Liver (tissue), 9 donors: ENCODE results near the gene EMC1. TPM values are rescaled to one million over a fixed set of nuclear protein-coding genes. Genes with fewer than 3 reads are reported as not detected.

Experiments used
- DNase-seq: peaks from one replicate; pipeline ENCODE4 v3.0.0-alpha.2; 2017; ENCODE audit warnings: low spot score
- H3K27ac ChIP-seq, 2 donors: one replicate each; pipeline ENCODE4 v1.7.0; 2013; ENCODE audit warnings: inconsistent platforms in 2 of 2, low read length in 2 of 2, control low read depth in 1 of 2, low read depth in 1 of 2, mild to moderate bottlenecking in 1 of 2
- H3K27me3 ChIP-seq, 4 donors: one replicate each; pipeline versions ENCODE4 v1.6.1 to v1.7.0; 2013; ENCODE audit warnings: low read length in 3 of 4, inconsistent platforms in 1 of 4, mild to moderate bottlenecking in 1 of 4, moderate library complexity in 1 of 4; ENCODE audit not compliant: control insufficient read depth in 4 of 4, insufficient read depth in 4 of 4
- H3K36me3 ChIP-seq, 4 donors: one replicate each; pipeline versions ENCODE4 v1.6.1 to v1.7.0; 2013; ENCODE audit warnings: low read length in 3 of 4, mild to moderate bottlenecking in 3 of 4, low read depth in 1 of 4, moderate library complexity in 1 of 4; ENCODE audit not compliant: control insufficient read depth in 4 of 4, insufficient read depth in 3 of 4
- H3K4me1 ChIP-seq, 4 donors: one replicate each; pipeline versions ENCODE4 v1.6.1 to v1.7.0; 2013; ENCODE audit warnings: low read length in 3 of 4, mild to moderate bottlenecking in 3 of 4, moderate library complexity in 1 of 4; ENCODE audit not compliant: control insufficient read depth in 4 of 4, insufficient read depth in 4 of 4
- H3K4me3 ChIP-seq, 3 donors: one replicate each; pipeline versions ENCODE4 v1.6.1 to v1.7.0; 2013; ENCODE audit warnings: low read length in 3 of 3, control low read depth in 1 of 3, low read depth in 1 of 3, mild to moderate bottlenecking in 1 of 3
- H3K9ac ChIP-seq, 2 donors: one replicate each; pipeline ENCODE4 v1.7.0; 2013; ENCODE audit warnings: low read length in 2 of 2, mild to moderate bottlenecking in 2 of 2, moderate library complexity in 2 of 2, control low read depth in 1 of 2, low read depth in 1 of 2
- H3K9me3 ChIP-seq, 4 donors: one replicate each; pipeline versions ENCODE4 v1.6.1 to v1.7.0; 2013; ENCODE audit warnings: low read length in 3 of 4; ENCODE audit not compliant: control insufficient read depth in 4 of 4
- ATF3 ChIP-seq: IDR thresholded peaks from 2 replicates; pipeline ENCODE4 v1.6.1; 2016; ENCODE audit warnings: antibody characterized with exemption
- EGR1 ChIP-seq, 2 donors: IDR thresholded peaks; 2 replicates each; pipeline ENCODE4 v1.6.1; 2016 to 2018; ENCODE audit warnings: antibody characterized with exemption in 2 of 2, low read depth in 2 of 2
- FOXA2 ChIP-seq: IDR thresholded peaks from 2 replicates; pipeline ENCODE4 v1.6.1; 2016; ENCODE audit warnings: antibody characterized with exemption
- GABPA ChIP-seq, 2 donors: IDR thresholded peaks in 1 of 2; conservative IDR thresholded peaks in 1 of 2; 2 replicates each; pipeline ENCODE4 v1.6.1; 2016; ENCODE audit warnings: antibody characterized with exemption in 2 of 2, mild to moderate bottlenecking in 1 of 2, moderate library complexity in 1 of 2
- HNF4A ChIP-seq, 2 donors: conservative IDR thresholded peaks; 2 replicates each; pipeline ENCODE4 v1.6.1; 2016; ENCODE audit warnings: antibody characterized with exemption in 2 of 2, mild to moderate bottlenecking in 2 of 2
- HNF4G ChIP-seq: IDR thresholded peaks from 2 replicates; pipeline ENCODE4 v1.6.1; 2016; ENCODE audit warnings: antibody characterized with exemption
- JUND ChIP-seq, 2 donors: IDR thresholded peaks; 2 replicates each; pipeline ENCODE4 v1.6.1; 2016; ENCODE audit warnings: antibody characterized with exemption in 2 of 2
- NR2F2 ChIP-seq: IDR thresholded peaks from 2 replicates; pipeline ENCODE4 v1.6.1; 2016; ENCODE audit warnings: antibody characterized with exemption
- RAD21 ChIP-seq, 2 donors: IDR thresholded peaks; 2 replicates each; pipeline ENCODE4 v1.6.1; 2016; ENCODE audit warnings: antibody characterized with exemption in 2 of 2, mild to moderate bottlenecking in 2 of 2
- REST ChIP-seq: IDR thresholded peaks from 2 replicates; pipeline ENCODE4 v1.6.1; 2016; ENCODE audit warnings: antibody characterized with exemption, mild to moderate bottlenecking
- RXRA ChIP-seq, 2 donors: IDR thresholded peaks; 2 replicates each; pipeline ENCODE4 v1.6.1; 2017 to 2018; ENCODE audit warnings: antibody characterized with exemption in 2 of 2, mild to moderate bottlenecking in 1 of 2
- SP1 ChIP-seq: IDR thresholded peaks from 2 replicates; pipeline ENCODE4 v1.6.1; 2018; ENCODE audit warnings: antibody characterized with exemption, mild to moderate bottlenecking
- TAF1 ChIP-seq: conservative IDR thresholded peaks from 2 replicates; pipeline ENCODE4 v1.6.1; 2016; ENCODE audit warnings: antibody characterized with exemption, mild to moderate bottlenecking
- YY1 ChIP-seq: IDR thresholded peaks from 2 replicates; pipeline ENCODE4 v1.6.1; 2016; ENCODE audit warnings: antibody characterized with exemption, mild to moderate bottlenecking
- WGBS: extraction: QIAGEN DNeasy Blood & Tissue Kit; methylation state at CpG from one replicate; pipeline ENCODE4 v1.1.7; 2013; 5-methylcytosine and 5-hydroxymethylcytosine counted together
- polyA plus RNA-seq, 2 donors: library from polyadenylated mRNA; stranded (reverse) in 1 of 2; unstranded in 1 of 2; fragments of 200-250 nt in 1 of 2; fragments of >200 nt in 1 of 2; fragmentation: Nextera tagmentation in 1 of 2; extraction: Ambion mirVana in 1 of 2; gene quantifications; one replicate each; pipeline versions ENCODE4 v1.2.1 to v1.2.3, GENCODE V29; 2013 to 2015
- total RNA-seq, 2 donors: library from RNA; depleted of rRNA; stranded (reverse); fragments of >200 nt; gene quantifications; one replicate each; pipeline ENCODE4 v1.2.3, GENCODE V29; 2014
- TF ChIP-seq, protein P1 (sequence below): IDR thresholded peaks from 2 replicates; pipeline ENCODE4 v1.6.1; 2016; ENCODE audit warnings: antibody characterized with exemption
- TF ChIP-seq, protein P2 (sequence below): fragments of 150-350 bp; IDR thresholded peaks from 2 replicates; pipeline ENCODE4 v1.5.1; 2017; ENCODE audit warnings: improper control_type of control experiment, low read depth, low read length; ENCODE audit not compliant: missing input control
- TF ChIP-seq, protein P3 (sequence below): IDR thresholded peaks from 2 replicates; pipeline ENCODE4 v1.6.1; 2016; ENCODE audit warnings: antibody characterized with exemption
- donor health status: healthy.
- donor health status: healthy.
- donor health status: healthy.
- donor health status: healthy.
- donor health status: healthy.

Gene EMC1
- total and polyA plus RNA-seq, 4 donors = 8.0 to 33.6 (median 14.8) TPM

- TF ChIP-seq, protein P1, sequence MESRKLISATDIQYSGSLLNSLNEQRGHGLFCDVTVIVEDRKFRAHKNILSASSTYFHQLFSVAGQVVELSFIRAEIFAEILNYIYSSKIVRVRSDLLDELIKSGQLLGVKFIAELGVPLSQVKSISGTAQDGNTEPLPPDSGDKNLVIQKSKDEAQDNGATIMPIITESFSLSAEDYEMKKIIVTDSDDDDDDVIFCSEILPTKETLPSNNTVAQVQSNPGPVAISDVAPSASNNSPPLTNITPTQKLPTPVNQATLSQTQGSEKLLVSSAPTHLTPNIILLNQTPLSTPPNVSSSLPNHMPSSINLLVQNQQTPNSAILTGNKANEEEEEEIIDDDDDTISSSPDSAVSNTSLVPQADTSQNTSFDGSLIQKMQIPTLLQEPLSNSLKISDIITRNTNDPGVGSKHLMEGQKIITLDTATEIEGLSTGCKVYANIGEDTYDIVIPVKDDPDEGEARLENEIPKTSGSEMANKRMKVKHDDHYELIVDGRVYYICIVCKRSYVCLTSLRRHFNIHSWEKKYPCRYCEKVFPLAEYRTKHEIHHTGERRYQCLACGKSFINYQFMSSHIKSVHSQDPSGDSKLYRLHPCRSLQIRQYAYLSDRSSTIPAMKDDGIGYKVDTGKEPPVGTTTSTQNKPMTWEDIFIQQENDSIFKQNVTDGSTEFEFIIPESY = no peak
- no peak for TF ChIP-seq HNF4A (conservative IDR thresholded peaks at IDR 0.05)
- no peak for TF ChIP-seq RXRA (IDR thresholded peaks at IDR 0.05)
- no peak for TF ChIP-seq EGR1 (IDR thresholded peaks at IDR 0.05; ENCODE audit: low read depth in 2 of 2)
These were observed 9.2 kb upstream of the EMC1 start (continued) for GRCh38 chr1:19260211-19261138.

DNA sequence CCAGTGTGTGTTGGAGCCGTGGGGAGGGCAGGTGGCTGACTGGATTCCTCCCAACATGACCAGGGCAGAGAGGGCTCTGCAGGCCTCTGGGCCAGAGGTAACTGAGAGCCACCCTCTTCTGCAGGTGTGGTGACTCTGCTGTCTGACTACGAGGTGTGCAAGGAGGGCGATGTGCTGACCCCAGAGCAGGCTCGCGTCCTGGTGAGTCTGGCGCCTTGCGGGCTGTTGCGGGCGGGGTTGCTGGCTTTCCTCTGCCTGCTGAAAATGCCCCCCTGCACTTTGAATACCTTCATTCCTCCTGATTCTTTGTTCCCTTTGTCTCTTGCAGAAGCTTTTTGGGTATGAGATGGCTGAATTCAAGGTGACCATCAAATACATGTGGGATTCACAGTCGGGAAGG, 7.0 kb upstream of the EMC1 start:
- no peak for DNase-seq
- Histone ChIP-seq H3K36me3 (peaks cover 12 to 71% (median 26%) of the 10 kb centered on the region in 4 donors), H3K9ac (no peak overlapping the region), H3K4me3 (no peak overlapping the region), H3K4me1 (peaks cover 2 to 8% (median 6%) of the 10 kb centered on the region in 4 donors), H3K27ac (no peak overlapping the region), H3K27me3 (no peaks in the 10 kb centered on the region), H3K9me3 (no peaks in the 10 kb centered on the region)
- TF ChIP-seq HNF4G = no peak
- no peak for TF ChIP-seq RXRA (IDR thresholded peaks at IDR 0.05)
- TF ChIP-seq, protein P1 = no peak
- TF ChIP-seq TAF1 = no peak
- TF ChIP-seq GABPA (IDR thresholded peaks at IDR 0.05 in 1 of 2, conservative IDR thresholded peaks at IDR 0.05 in 1 of 2) = no peak
- no peak for TF ChIP-seq NR2F2
- no peak for TF ChIP-seq YY1
- no peak for TF ChIP-seq RAD21 (IDR thresholded peaks at IDR 0.05)
- no peak for TF ChIP-seq REST
- no peak for TF ChIP-seq JUND (IDR thresholded peaks at IDR 0.05)
- TF ChIP-seq, protein P2, sequence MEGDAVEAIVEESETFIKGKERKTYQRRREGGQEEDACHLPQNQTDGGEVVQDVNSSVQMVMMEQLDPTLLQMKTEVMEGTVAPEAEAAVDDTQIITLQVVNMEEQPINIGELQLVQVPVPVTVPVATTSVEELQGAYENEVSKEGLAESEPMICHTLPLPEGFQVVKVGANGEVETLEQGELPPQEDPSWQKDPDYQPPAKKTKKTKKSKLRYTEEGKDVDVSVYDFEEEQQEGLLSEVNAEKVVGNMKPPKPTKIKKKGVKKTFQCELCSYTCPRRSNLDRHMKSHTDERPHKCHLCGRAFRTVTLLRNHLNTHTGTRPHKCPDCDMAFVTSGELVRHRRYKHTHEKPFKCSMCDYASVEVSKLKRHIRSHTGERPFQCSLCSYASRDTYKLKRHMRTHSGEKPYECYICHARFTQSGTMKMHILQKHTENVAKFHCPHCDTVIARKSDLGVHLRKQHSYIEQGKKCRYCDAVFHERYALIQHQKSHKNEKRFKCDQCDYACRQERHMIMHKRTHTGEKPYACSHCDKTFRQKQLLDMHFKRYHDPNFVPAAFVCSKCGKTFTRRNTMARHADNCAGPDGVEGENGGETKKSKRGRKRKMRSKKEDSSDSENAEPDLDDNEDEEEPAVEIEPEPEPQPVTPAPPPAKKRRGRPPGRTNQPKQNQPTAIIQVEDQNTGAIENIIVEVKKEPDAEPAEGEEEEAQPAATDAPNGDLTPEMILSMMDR = no peak
- no peak for TF ChIP-seq ATF3
- no peak for TF ChIP-seq FOXA2
- TF ChIP-seq, protein P3, sequence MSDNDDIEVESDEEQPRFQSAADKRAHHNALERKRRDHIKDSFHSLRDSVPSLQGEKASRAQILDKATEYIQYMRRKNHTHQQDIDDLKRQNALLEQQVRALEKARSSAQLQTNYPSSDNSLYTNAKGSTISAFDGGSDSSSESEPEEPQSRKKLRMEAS = no peak
- TF ChIP-seq EGR1 (IDR thresholded peaks at IDR 0.05; ENCODE audit: low read depth in 2 of 2) = no peak
- no peak for TF ChIP-seq SP1
- 97% methylated on average over 10 of the region's 10 CpGs for WGBS
